ENCODE results near the gene FREM1.

Gene FREM1

GRCh38 chr9:14693251-14693861, 216.9 kb downstream of the FREM1 start, which contains the start of gene ZDHHC21:
Gene ZDHHC21, minus strand, starts transcription at chr9:14693432. Its CDS starts 19,092 bp downstream, at chr9:14674340.
- no peak for DNase-seq

GRCh38 chr9:14692470-14693250, 217.6 kb downstream of the FREM1 start:
- no peak for DNase-seq

- no peak for DNase-seq
Measured at GRCh38 chr9:14690948-14691730, 219.1 kb downstream of the FREM1 start.

- DNase-seq = no peak
Measured at GRCh38 chr9:14687042-14687719, 223.0 kb downstream of the FREM1 start.

- DNase-seq = no peak
Measured at GRCh38 chr9:14686168-14686567, 224.1 kb downstream of the FREM1 start.

Data from DMS 273 treated with DMSO at 0.1 percent for 48 hours (cell line).